Small intestine (tissue), 7 donors: Measurements from ENCODE around the gene ATG4C. TPM values are rescaled to one million over a fixed set of nuclear protein-coding genes. Genes with fewer than 3 reads are reported as not detected.
"Not testable (repeated sequence)": the region's sequence is repeated elsewhere in the genome, so short reads cannot be mapped to it uniquely, and the experiment has no call there.

Experiments
- DNase-seq, 2 donors: peaks; one replicate each; pipeline versions ENCODE4 v3.0.0 to v3.0.0-alpha.2; 2013
- FAIRE-seq: peaks from 2 replicates; lab custom pipeline; 2012; peaks lifted over from hg19 to GRCh38; lab: Jason Lieb, UNC
- H3K27ac ChIP-seq, 3 donors: one replicate each; pipeline ENCODE4 v1.5.1; 2013; ENCODE audit warnings: low read length in 2 of 3, mild to moderate bottlenecking in 2 of 3, control low read depth in 1 of 3, inconsistent platforms in 1 of 3, low read depth in 1 of 3, moderate library complexity in 1 of 3
- H3K27me3 ChIP-seq, 3 donors: one replicate each; pipeline ENCODE4 v1.6.1; 2013; ENCODE audit warnings: low read length in 3 of 3, inconsistent platforms in 1 of 3; ENCODE audit not compliant: control insufficient read depth in 3 of 3, insufficient read depth in 3 of 3
- H3K36me3 ChIP-seq, 3 donors: one replicate each; pipeline ENCODE4 v1.6.1; 2013; ENCODE audit warnings: low read length in 3 of 3, inconsistent platforms in 1 of 3, low read depth in 1 of 3, mild to moderate bottlenecking in 1 of 3, moderate library complexity in 1 of 3; ENCODE audit not compliant: control insufficient read depth in 3 of 3, insufficient read depth in 2 of 3
- H3K4me1 ChIP-seq, 3 donors: one replicate each; pipeline ENCODE4 v1.6.1; 2013; ENCODE audit warnings: low read length in 2 of 3, inconsistent platforms in 1 of 3, low read depth in 1 of 3, mild to moderate bottlenecking in 1 of 3, moderate library complexity in 1 of 3; ENCODE audit not compliant: control insufficient read depth in 3 of 3, insufficient read depth in 2 of 3
- H3K4me3 ChIP-seq, 3 donors: one replicate each; pipeline ENCODE4 v1.5.1; 2013; ENCODE audit warnings: low read length in 3 of 3, control low read depth in 1 of 3, inconsistent platforms in 1 of 3, low read depth in 1 of 3, mild to moderate bottlenecking in 1 of 3, moderate library complexity in 1 of 3
- H3K9me3 ChIP-seq, 2 donors: one replicate each; pipeline ENCODE4 v1.6.1; 2013; ENCODE audit warnings: low read depth in 1 of 2, low read length in 1 of 2; ENCODE audit not compliant: control insufficient read depth in 2 of 2, insufficient read depth in 1 of 2
- WGBS, 3 donors: extraction: QIAGEN DNeasy Blood & Tissue Kit; methylation state at CpG; one replicate each; pipeline ENCODE4 v1.1.7; 2013; 5-methylcytosine and 5-hydroxymethylcytosine counted together
- polyA plus RNA-seq, 4 donors: library from polyadenylated mRNA; stranded (reverse) in 3 of 4; unstranded in 1 of 4; fragments of 200-250 nt in 3 of 4; fragments of 120-200 nt in 1 of 4; gene quantifications; one replicate each; pipeline versions ENCODE4 v1.2.1 to v1.2.3, GENCODE V29; 2013
- donor health status: healthy with polysubstance abuse.
- donor health status: control.
- donor health status: control.
- donor health status: Bipolar disorder and iron deficiency.
- donor health status: healthy.

Gene ATG4C
- polyA plus RNA-seq, 4 donors, result 2.7 to 8.4 (median 5.9) TPM

DNA sequence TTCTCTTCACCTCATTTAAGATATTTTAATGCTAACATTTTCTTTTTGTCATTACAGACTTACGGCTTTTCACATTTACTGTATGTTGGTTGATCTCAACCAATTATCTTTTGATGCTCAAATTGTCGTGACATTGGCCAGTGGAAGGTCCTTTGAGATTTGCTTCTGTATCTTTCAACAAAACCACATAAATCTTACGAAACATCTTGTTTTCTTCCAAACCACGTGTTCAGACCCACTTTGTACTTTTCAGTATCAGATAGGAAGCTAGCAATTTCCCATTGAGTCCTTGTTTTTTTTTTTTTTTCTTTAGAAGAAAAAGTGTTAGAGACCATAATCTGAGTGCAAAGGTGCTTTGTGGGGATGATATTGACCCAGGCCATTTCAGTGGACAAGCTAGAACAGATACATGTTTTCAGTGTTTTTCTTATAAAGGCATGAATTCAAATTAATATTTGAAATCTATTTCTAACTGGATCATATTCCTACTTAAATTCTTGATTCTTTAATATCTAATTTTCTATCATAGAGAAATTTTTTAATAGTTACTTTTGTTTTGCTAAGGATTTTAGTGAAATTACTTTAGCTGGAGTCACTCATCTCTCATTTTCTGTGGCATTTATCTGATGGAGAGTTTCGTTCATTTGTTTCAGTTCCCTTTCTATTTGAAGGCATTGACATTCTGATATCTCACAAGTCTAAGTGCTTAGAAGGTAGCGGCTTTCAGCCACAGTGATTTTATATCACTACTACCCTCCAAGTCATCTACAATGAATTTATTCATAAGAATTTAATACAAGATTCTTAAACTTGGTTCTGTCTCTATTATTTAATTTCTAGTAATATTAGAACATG is 26.7 kb downstream of the ATG4C start:
- Histone ChIP-seq H3K27me3 (no peaks in the 10 kb centered on the region), H3K4me3 (no peak overlapping the region), H3K36me3 (peaks cover 0 to 3% (median 0%) of the 10 kb centered on the region in 3 donors), H3K27ac (no peak overlapping the region), H3K9me3 (no peaks in the 10 kb centered on the region), H3K4me1 (no peaks in the 10 kb centered on the region)
- DNase-seq (no peak), FAIRE-seq (peak; percentile 41)
- 81 to 93% (median 92%) methylated on average over 6 of the region's 6 CpGs for WGBS, 3 donors

DNA sequence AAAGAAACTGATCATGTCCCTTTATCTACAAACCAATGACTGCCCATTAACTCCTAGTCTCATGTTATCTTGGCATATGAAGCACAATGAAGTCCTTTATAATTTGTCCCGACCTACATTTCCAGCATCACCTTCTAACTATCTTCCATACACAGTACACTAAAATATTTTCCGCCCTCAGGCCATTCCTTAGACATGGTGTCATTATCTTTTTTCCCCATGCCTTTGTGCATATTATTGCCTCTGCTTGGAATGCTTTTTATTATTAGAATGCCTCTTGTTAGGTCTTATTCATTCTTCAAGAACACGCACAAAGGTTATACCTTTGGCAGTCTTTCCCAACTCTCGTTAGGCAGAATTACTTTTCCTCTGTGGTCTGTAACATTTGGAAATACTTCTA is 39.6 kb downstream of the ATG4C start:
- FAIRE-seq, result no peak

DNA sequence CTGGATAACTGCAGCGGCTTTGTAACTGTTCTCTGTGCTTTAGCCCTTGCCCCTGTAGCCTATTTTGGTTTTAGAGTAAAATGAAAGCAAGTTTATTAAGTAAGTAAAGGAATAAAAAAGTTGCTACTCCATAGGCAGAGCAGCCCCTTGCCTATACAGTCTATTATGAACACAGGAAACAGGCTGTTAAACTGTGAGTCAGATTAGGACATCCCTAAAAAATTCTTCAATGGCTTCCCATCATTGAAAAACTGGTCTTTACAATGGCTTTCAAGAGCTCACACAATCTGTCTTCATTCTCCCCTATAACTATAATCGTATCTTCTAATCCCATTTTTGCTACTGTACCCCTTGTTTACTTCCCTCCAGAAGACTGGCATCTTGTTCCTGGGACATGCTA is 43.0 kb downstream of the ATG4C start:
- DNase-seq (no peak), FAIRE-seq (no peak)
- Histone ChIP-seq H3K27ac (no peak overlapping the region), H3K36me3 (no peaks in the 10 kb centered on the region), H3K4me1 (no peaks in the 10 kb centered on the region), H3K9me3 (no peaks in the 10 kb centered on the region), H3K4me3 (no peak overlapping the region), H3K27me3 (no peaks in the 10 kb centered on the region)
- 94 to 100% (median 95%) methylated on average over 2 of the region's 2 CpGs for WGBS, 3 donors

More for the DNA sequence above, 39.6 kb downstream of the ATG4C start:
- H3K4me1 ChIP-seq, result no peaks in the 10 kb centered on the region
- no peaks in the 10 kb centered on the region for H3K9me3 ChIP-seq
- no peaks in the 10 kb centered on the region for H3K36me3 ChIP-seq
- no peak overlapping the region for H3K4me3 ChIP-seq
- no peak overlapping the region for H3K27ac ChIP-seq
- 92 to 95% (median 93%) methylated on average over 4 of the region's 4 CpGs for WGBS, 3 donors
- H3K27me3 ChIP-seq, result no peaks in the 10 kb centered on the region
- DNase-seq, result no peak

DNA sequence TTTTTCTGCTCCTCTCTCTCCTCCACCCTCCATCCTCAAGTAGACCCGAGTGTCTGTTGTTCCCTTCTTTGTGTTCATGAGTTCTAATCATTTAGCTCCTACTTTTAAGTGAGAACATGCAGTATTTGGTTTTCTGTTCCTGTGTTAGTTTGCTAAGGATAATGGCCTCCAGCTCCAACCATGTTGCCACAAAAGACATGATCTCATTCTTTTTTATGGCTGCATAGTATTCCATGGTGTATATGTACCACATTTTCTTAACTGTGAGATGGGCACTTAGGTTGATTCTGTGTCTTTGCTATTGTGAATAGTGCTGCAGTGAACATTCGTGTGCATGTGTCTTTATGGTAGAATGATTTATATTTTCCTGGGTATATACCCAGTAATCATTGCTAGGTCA is 43.9 kb downstream of the ATG4C start:
- 95 to 97% (median 96%) methylated on average over 2 of the region's 2 CpGs for WGBS, 3 donors

DNA sequence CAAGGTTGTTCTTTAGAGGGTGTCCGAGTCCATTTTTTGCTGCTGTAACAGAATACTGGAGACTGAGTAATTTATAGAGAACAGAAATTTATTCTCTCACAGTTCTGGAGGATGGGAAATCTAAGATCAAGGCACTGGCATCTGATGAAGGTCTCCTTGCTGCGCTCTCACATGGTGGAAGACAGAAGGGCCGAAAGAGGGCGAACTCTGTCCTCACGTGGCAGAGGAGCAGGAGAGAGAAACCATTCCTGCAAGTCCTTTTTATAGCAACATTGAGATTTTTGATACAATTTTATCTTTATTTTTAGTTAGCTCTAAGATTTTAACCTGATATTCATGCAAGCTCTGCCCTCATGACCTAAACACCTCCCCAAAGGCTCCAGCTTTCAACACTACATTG is 48.3 kb downstream of the ATG4C start:
- Histone ChIP-seq H3K27ac (no peak overlapping the region), H3K9me3 (no peaks in the 10 kb centered on the region), H3K27me3 (no peaks in the 10 kb centered on the region), H3K36me3 (peaks cover 0 to 3% (median 0%) of the 10 kb centered on the region in 3 donors), H3K4me1 (no peaks in the 10 kb centered on the region), H3K4me3 (no peak overlapping the region)
- WGBS, 3 donors, result 78 to 84% (median 80%) methylated on average over 5 of the region's 5 CpGs
- DNase-seq (no peak), FAIRE-seq (no peak)

More for the DNA sequence above, 43.9 kb downstream of the ATG4C start:
- not testable (repeated sequence) for FAIRE-seq, H3K9me3 ChIP-seq, H3K27me3 ChIP-seq, H3K27ac ChIP-seq, H3K36me3 ChIP-seq, H3K4me1 ChIP-seq, H3K4me3 ChIP-seq, DNase-seq

DNA sequence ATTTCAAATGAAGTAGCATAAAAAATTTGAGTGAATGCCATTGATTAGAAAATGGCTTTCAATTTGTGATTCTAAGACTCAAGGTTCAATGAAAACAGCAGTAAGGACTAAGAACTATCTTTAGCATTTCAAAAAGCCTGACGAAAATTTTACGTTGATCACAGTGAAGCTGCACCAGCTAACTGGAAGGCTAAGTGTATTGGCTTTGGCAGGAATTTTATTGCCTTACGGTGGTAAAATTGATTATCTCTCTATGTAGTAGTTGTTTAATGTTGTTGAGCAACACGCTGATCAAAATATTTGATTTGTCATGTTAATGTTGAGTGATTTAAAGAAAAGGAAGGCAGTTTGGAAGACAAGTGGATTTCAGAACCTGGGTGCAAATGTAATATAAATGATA is 49.6 kb downstream of the ATG4C start:
- DNase-seq, result peak in 1 of 2 donors; percentile 36
- Histone ChIP-seq H3K36me3 (peaks cover 0 to 3% (median 0%) of the 10 kb centered on the region in 3 donors), H3K27me3 (no peaks in the 10 kb centered on the region), H3K27ac (no peak overlapping the region), H3K9me3 (no peaks in the 10 kb centered on the region), H3K4me3 (no peak overlapping the region), H3K4me1 (no peaks in the 10 kb centered on the region)
- no peak for FAIRE-seq
- 19 to 73% (median 48%) methylated on average over 4 of the region's 4 CpGs for WGBS, 3 donors

DNA sequence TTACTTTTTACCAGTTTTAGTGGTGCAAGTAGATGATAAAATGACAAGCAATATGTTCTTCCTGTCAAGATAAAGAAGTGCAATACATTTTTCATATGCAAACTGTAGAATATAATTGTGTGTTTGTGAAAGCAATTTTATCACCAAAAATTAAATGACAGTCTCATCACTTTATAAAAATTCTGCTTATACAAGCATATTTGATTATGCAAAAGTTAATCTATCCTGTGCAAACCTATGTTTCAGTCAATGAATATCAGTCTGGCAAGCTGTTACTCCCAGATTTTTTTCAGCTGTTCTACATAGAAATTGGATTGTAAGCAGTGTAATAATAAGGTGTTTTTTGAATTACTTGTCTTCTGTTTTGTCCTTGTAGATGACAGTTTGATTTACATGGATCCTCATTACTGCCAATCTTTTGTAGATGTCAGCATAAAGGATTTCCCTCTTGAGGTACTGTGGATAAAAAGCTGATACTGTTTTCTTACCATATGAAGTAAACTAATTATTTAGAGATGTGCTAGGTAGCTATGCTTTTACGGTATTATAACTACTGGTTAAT is 50.5 kb downstream of the ATG4C start:
- DNase-seq (no peak), FAIRE-seq (no peak)
- H3K4me1 ChIP-seq, result no peaks in the 10 kb centered on the region
- H3K27me3 ChIP-seq, result no peaks in the 10 kb centered on the region
- H3K27ac ChIP-seq, result no peak overlapping the region
- peaks cover 0 to 3% (median 0%) of the 10 kb centered on the region in 3 donors for H3K36me3 ChIP-seq
- H3K4me3 ChIP-seq, result no peak overlapping the region
- no peaks in the 10 kb centered on the region for H3K9me3 ChIP-seq
- 31 to 61% (median 47%) methylated on average over 1 of the region's 1 CpG for WGBS, 3 donors

DNA sequence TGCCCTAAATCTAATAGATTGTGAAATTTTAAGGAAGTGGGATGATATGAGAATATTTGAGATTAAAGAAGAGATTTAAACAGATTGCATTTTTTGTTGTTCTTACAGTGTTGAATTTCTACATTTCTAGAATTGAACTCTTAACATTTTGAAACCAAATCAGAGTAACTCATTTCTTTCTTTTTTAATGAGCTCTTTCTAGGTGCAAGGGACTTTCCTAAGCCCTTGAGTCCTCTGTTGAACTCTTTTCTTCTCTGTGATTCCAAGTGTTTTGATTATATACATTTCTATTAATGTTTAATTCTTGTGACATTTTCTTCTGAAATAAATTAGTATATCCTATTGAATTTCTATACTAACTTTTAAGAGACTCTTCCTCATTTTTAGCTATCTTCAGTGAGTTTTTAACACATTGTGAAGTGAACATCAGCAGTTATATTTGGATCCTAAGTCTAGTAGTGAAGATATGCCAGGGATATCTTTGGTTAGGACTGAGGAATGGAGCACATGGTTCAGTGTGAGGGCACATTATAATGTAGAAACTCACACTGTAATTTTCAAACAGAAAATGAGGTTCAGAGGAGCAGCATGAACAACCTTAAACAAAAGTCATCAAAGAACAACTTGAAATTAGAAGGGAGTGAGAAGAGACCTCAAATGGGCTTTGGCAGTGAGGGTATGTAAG is 53.1 kb downstream of the ATG4C start:
- Histone ChIP-seq H3K9me3 (no peaks in the 10 kb centered on the region), H3K4me3 (no peak overlapping the region), H3K4me1 (no peaks in the 10 kb centered on the region), H3K36me3 (peaks cover 0 to 3% (median 0%) of the 10 kb centered on the region in 3 donors), H3K27me3 (no peaks in the 10 kb centered on the region), H3K27ac (no peak overlapping the region)
- FAIRE-seq (no peak), DNase-seq (no peak)
